ENCODE measurements around the gene CELF6.

The CELF6 gene

DNA sequence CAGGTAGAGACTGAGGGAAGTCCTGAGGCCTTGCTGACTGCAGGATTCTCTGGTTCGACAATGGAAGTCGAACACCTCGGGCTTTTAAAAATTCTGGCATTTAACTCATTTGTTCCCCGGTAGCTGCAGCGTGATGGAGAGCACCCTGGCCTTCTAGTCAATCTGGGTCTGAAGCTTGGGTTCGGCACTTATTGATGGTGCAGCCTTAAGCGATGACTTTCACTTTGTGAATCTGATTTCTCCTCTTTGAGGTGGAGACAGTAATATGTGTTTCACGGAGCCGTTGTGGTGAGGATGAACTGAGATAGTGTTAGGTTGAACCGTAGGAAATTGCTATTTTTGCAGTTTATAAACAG lies 47.0 kb downstream of the CELF6 start:
- H3K4me3 ChIP-seq: peak overlapping the region; percentile 91
- peak overlapping the region; percentile 69 for H3K9ac ChIP-seq (ENCODE audit: insufficient read length)
- DNase-seq (ENCODE audit: low read depth, low spot score): no peak
- H3K36me3 ChIP-seq (ENCODE audit: insufficient read depth, low read length): peaks cover 16% of the 10 kb centered on the region
- no peak overlapping the region for H3K27ac ChIP-seq
- TF ChIP-seq EZH2 (IDR thresholded peaks at IDR 0.05): no peak
- no peak for TF ChIP-seq FOXP2 (optimal IDR thresholded peaks at IDR 0.05; ENCODE audit: control extremely low read depth, extremely low read length, insufficient read depth)
- TF ChIP-seq POLR2AphosphoS5 (IDR thresholded peaks at IDR 0.05; ENCODE audit: borderline replicate concordance, low read depth, low read length): no peak
- H3K9me3 ChIP-seq (ENCODE audit: low read depth, low read length): no peaks in the 10 kb centered on the region

DNA sequence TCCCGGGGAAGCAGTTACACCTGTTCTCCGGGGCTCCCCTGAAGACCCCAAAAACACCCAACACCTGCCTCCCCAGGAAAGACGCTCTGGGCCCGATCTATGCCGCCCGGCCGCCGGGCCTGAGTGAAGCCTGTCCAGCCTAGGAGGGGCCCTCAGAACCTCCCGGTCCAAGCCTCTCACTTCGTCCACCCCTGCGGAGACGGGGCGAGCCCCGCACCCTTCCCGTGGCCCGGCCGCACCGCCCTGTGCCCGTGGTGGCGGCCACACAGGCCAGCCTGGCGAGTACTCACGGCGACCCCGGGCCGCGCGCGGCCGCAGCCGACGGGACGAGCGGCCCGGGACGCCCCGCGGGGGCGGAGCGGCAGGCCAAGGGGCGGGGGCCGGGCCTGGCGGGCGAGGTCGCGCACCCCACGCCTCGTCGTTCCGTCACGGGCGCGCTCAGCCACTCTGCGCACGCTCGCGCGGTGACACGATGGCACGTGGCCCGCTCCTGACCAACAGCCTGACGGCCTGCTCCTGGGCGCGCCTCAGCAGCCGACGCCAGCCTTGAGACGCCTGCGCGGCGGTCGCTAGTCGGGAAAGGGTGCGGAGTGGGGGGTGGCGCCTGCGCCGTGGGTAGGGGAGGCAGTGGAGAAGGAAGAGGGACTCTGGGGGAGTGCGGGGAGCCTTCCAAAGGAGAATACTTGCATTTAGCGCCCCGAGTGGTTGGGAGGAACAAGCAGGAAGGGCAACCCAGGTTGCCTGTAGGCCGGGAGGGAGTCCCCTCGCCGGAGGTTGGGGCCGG lies 47.6 kb downstream of the CELF6 start, which contains the start of gene PARP6:
Gene PARP6, minus strand, starts transcription at position 342 of the 784 bp plus-strand sequence. CDS start 5,077 bp downstream, outside the sequence.
- peak within 1 kb of the TSS; percentile 15; the same call in 1 of the 2 replicates for H3K27ac ChIP-seq
- H3K9me3 ChIP-seq (ENCODE audit: low read depth, low read length): no peaks in the 10 kb centered on the region
- DNase-seq (ENCODE audit: low read depth, low spot score): peak; percentile 77
- peak within 1 kb of the TSS; percentile 91 for H3K4me3 ChIP-seq
- H3K9ac ChIP-seq (ENCODE audit: insufficient read length): peak within 1 kb of the TSS; percentile 88
- peak; percentile 61; the same call in 1 of the 2 replicates for TF ChIP-seq POLR2AphosphoS5 (IDR thresholded peaks at IDR 0.05; ENCODE audit: borderline replicate concordance, low read depth, low read length)
- TF ChIP-seq EZH2 (IDR thresholded peaks at IDR 0.05): no peak
- peak; percentile 79 for TF ChIP-seq FOXP2 (optimal IDR thresholded peaks at IDR 0.05; ENCODE audit: control extremely low read depth, extremely low read length, insufficient read depth)
- H3K36me3 ChIP-seq (ENCODE audit: insufficient read depth, low read length): peaks cover 21% of the 10 kb centered on the region

DNA sequence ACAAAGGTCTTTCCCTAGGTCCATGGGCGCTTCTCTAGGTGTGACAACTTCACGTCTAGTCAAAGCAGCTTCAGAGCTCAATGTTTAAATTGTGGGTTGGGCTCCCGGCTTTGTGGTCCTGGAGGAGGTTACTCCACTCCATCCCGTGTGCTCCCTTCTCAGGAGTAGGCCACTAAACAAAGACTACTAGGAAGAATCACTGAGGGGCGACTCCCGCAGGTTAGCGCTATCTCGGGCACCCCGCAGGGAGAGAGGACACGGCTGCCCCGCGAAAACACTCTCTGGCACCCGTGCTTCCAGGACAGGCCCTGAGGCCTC lies 48.1 kb downstream of the CELF6 start:
- Histone ChIP-seq H3K9me3 (ENCODE audit: low read depth, low read length) (no peaks in the 10 kb centered on the region), H3K27ac (peak overlapping the region; percentile 15; the same call in 1 of the 2 replicates), H3K4me3 (peak overlapping the region; percentile 91), H3K9ac (ENCODE audit: insufficient read length) (peak overlapping the region; percentile 88), H3K36me3 (ENCODE audit: insufficient read depth, low read length) (peaks cover 27% of the 10 kb centered on the region)
- TF ChIP-seq FOXP2 (optimal IDR thresholded peaks at IDR 0.05; ENCODE audit: control extremely low read depth, extremely low read length, insufficient read depth): no peak
- TF ChIP-seq EZH2 (IDR thresholded peaks at IDR 0.05): no peak
- no peak for TF ChIP-seq POLR2AphosphoS5 (IDR thresholded peaks at IDR 0.05; ENCODE audit: borderline replicate concordance, low read depth, low read length)
- DNase-seq (ENCODE audit: low read depth, low spot score): no peak

DNA sequence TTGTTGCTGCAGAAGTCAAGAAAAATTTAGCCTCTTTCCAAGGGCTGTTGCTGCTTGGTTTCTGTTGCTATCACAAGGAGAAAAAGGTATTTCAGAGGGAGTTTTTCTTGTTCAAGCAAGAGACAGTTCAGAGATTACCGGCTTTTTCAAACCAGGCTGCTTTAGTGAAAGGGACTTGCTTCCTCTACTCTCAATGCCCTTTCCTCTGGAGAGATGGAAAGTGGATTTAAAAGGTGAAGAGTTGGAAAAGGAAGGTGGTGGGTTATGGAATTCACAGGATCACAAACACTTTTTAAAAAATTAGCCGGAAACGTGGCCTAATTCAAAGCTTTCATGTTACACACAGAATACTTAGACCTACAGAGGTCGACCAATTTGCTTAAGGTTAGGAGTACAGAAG lies 48.7 kb downstream of the CELF6 start:
- TF ChIP-seq POLR2AphosphoS5 (IDR thresholded peaks at IDR 0.05; ENCODE audit: borderline replicate concordance, low read depth, low read length): no peak
- TF ChIP-seq EZH2 (IDR thresholded peaks at IDR 0.05): no peak
- no peak for TF ChIP-seq FOXP2 (optimal IDR thresholded peaks at IDR 0.05; ENCODE audit: control extremely low read depth, extremely low read length, insufficient read depth)
- Histone ChIP-seq H3K27ac (no peak overlapping the region), H3K9me3 (ENCODE audit: low read depth, low read length) (no peaks in the 10 kb centered on the region), H3K9ac (ENCODE audit: insufficient read length) (peak overlapping the region; percentile 88), H3K36me3 (ENCODE audit: insufficient read depth, low read length) (peaks cover 33% of the 10 kb centered on the region), H3K4me3 (peak overlapping the region; percentile 91)
- DNase-seq (ENCODE audit: low read depth, low spot score): no peak

DNA sequence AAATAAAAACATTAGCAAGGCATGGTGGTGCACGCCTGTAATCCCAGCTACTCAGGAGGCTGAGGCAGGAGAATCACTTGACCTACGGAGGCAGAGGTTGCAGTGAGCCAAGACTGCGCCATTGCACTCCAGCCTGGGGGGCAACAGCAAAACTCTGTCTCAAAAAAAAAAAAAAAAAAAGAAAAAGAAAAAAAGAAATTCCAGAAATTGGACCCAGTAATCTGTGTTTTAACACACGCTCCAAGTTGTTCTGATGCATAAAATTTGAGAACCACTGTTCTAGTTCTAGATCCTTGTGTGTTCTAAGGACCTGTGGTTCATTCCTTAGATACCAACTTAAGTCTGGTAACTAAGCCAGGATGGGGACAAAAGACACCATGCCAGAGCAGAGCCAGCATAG lies 50.2 kb downstream of the CELF6 start:
- no peaks in the 10 kb centered on the region for H3K9me3 ChIP-seq (ENCODE audit: low read depth, low read length)
- H3K4me3 ChIP-seq: no peak overlapping the region
- H3K9ac ChIP-seq (ENCODE audit: insufficient read length): no peak overlapping the region
- no peak for TF ChIP-seq POLR2AphosphoS5 (IDR thresholded peaks at IDR 0.05; ENCODE audit: borderline replicate concordance, low read depth, low read length)
- no peak for TF ChIP-seq EZH2 (IDR thresholded peaks at IDR 0.05)
- TF ChIP-seq FOXP2 (optimal IDR thresholded peaks at IDR 0.05; ENCODE audit: control extremely low read depth, extremely low read length, insufficient read depth): no peak
- no peak for DNase-seq (ENCODE audit: low read depth, low spot score)
- H3K36me3 ChIP-seq (ENCODE audit: insufficient read depth, low read length): peaks cover 48% of the 10 kb centered on the region
- H3K27ac ChIP-seq: no peak overlapping the region

DNA sequence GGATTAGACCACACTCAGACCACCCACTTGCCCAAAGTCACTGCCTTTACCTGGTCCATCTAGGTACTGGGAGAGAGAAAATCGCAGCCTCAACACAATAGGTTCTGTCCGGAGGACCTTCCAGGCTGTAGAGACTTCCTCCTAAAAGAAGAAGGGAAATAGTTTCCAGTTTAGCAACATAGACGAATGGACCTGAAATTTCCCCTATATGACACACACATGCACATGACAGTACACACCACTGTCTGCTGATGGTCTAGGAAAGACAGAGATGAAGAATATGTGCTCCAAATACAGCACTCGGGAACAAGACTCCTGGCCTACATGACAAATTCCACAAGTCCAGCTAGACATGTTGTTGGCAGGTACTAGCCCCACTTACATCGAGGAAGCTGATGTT lies 54.9 kb downstream of the CELF6 start:
- no peak for DNase-seq (ENCODE audit: low read depth, low spot score)
- Histone ChIP-seq H3K36me3 (ENCODE audit: insufficient read depth, low read length) (peaks cover 86% of the 10 kb centered on the region), H3K9ac (ENCODE audit: insufficient read length) (no peak overlapping the region), H3K4me3 (no peak overlapping the region), H3K9me3 (ENCODE audit: low read depth, low read length) (no peaks in the 10 kb centered on the region), H3K27ac (no peak overlapping the region)
- TF ChIP-seq FOXP2 (optimal IDR thresholded peaks at IDR 0.05; ENCODE audit: control extremely low read depth, extremely low read length, insufficient read depth): no peak
- TF ChIP-seq POLR2AphosphoS5 (IDR thresholded peaks at IDR 0.05; ENCODE audit: borderline replicate concordance, low read depth, low read length): no peak
- no peak for TF ChIP-seq EZH2 (IDR thresholded peaks at IDR 0.05)

DNA sequence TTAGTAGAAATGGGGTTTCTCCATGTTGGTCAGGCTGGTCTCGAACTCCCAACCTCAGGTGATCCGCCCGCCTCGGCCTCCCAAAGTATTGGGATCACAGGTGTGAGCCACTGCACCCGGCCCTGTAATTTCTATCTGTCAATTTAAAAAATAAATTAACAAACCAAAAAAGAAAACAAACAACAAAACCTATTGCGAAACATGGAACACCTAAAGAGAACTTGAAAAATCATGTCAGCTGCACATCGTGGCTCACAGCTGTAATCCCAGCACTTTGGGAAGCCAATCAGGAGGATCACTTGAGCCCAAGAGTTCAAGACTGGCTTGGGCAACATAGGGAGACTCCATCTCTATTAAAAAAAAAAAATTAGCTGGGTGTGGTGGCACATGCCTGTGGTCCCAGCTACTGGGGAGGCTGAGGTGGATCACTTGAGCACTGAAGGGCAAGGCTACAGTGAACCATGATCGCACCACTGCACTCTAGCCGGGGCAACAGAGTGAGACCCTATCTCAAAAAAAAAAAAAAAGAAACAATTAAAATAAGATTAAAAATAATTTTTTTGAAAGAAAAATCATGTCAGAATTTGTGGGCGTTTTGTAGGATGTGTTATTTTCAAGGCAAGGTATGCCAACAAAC lies 67.2 kb downstream of the CELF6 start:
- peaks cover 86% of the 10 kb centered on the region for H3K36me3 ChIP-seq (ENCODE audit: insufficient read depth, low read length)
- no peak overlapping the region for H3K9ac ChIP-seq (ENCODE audit: insufficient read length)
- TF ChIP-seq EZH2 (IDR thresholded peaks at IDR 0.05) (no peak), FOXP2 (optimal IDR thresholded peaks at IDR 0.05; ENCODE audit: control extremely low read depth, extremely low read length, insufficient read depth) (no peak), POLR2AphosphoS5 (IDR thresholded peaks at IDR 0.05; ENCODE audit: borderline replicate concordance, low read depth, low read length) (no peak)
- no peak overlapping the region for H3K27ac ChIP-seq
- DNase-seq (ENCODE audit: low read depth, low spot score): no peak
- no peak overlapping the region for H3K4me3 ChIP-seq
- no peaks in the 10 kb centered on the region for H3K9me3 ChIP-seq (ENCODE audit: low read depth, low read length)

DNA sequence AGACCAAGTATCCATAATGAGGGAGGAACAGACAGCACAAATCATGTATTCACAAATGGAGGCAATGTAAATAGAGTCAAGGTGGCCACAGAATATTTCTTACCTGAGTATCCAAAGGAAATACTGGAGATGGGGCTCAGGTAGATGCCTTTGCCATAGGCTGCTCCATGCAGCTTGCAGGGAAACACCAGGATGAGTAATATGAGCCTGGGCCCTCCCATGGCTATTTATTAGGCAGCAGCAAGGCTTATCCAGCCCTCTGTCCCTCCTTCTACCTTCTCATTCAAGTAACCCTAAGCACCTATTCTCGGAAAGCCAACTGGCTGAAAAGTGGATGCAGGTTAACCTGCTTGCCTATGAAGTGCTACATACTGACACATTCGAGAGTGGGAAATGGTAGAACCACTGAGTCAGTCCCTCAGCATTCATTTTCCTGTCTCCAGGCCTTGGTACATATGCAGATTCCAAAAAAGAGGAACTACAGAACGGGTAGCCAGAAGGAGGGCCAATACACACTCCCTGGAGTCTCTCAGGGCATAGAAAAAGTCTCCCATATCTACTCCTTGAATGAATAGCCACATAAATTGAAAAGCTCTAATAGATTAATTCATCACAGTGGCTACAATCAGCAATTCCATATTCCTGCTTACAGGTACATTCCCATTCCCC lies 70.7 kb downstream of the CELF6 start:
- H3K9ac ChIP-seq (ENCODE audit: insufficient read length): no peak overlapping the region
- no peaks in the 10 kb centered on the region for H3K9me3 ChIP-seq (ENCODE audit: low read depth, low read length)
- H3K36me3 ChIP-seq (ENCODE audit: insufficient read depth, low read length): peaks cover 70% of the 10 kb centered on the region
- no peak overlapping the region for H3K27ac ChIP-seq
- TF ChIP-seq EZH2 (IDR thresholded peaks at IDR 0.05): no peak
- no peak for TF ChIP-seq POLR2AphosphoS5 (IDR thresholded peaks at IDR 0.05; ENCODE audit: borderline replicate concordance, low read depth, low read length)
- TF ChIP-seq FOXP2 (optimal IDR thresholded peaks at IDR 0.05; ENCODE audit: control extremely low read depth, extremely low read length, insufficient read depth): no peak
- H3K4me3 ChIP-seq: no peak overlapping the region
- DNase-seq (ENCODE audit: low read depth, low spot score): no peak
